ENCODE results near the gene RNF146. TPM values are rescaled to one million over a fixed set of nuclear protein-coding genes. Genes with fewer than 3 reads are reported as not detected.

RNF146 gene
- 8.2 to 11.2 TPM (median 10.5 TPM) in 5 replicates for total RNA-seq (2022; extraction: Qiagen RNA extraction; ENCODE audit: low read depth)

GRCh38 chr6:127266178-127266891 lies at the start of gene RNF146:
Gene RNF146, plus strand, starts transcription at chr6:127266864. Its CDS starts 13,475 bp downstream, at chr6:127280339.

Other genes starting within 250 kb of the RNF146 start
- gene RSPO3, start 148.2 kb upstream of the RNF146 start, total RNA-seq (2022; extraction: Qiagen RNA extraction; ENCODE audit: low read depth): 73.7 to 85.2 TPM (median 77.2 TPM) in 5 replicates
- gene ECHDC1, start 76.7 kb downstream of the RNF146 start, total RNA-seq (2022; extraction: Qiagen RNA extraction; ENCODE audit: low read depth): 32.5 to 57.6 TPM (median 37.3 TPM) in 5 replicates
- 6.8 to 8.2 TPM (median 7.4 TPM) in 5 replicates for gene KIAA0408, start 192.5 kb downstream of the RNF146 start, total RNA-seq (2022; extraction: Qiagen RNA extraction; ENCODE audit: low read depth)

Data from A549 treated with GW870086 at 1 μM for 4 hours (cell line).